Fibroblast of skin of abdomen (primary cell): ENCODE results near the gene GRP.
"Not testable (repeated sequence)": the region's sequence is repeated elsewhere in the genome, so short reads cannot be mapped to it uniquely, and the experiment has no call there.

Experiments used
- DNase-seq: peaks from one replicate; pipeline ENCODE4 v3.0.0-alpha.2; 2013

GRP gene

GRCh38 chr18:59229701-59230443 lies 9.9 kb downstream of the GRP start:
- DNase-seq: peak; percentile 54

GRCh38 chr18:59231114-59231513 lies 11.2 kb downstream of the GRP start:
- no peak for DNase-seq

- no peak for DNase-seq
Observed at GRCh38 chr18:59231877-59232276, 11.9 kb downstream of the GRP start.

GRCh38 chr18:59232309-59233016 lies 12.5 kb downstream of the GRP start:
- no peak for DNase-seq

- peak; percentile 61 for DNase-seq
Observed at GRCh38 chr18:59233017-59233410, 13.1 kb downstream of the GRP start.

- DNase-seq: peak; percentile 30
Observed at GRCh38 chr18:59238385-59238784, 18.4 kb downstream of the GRP start.

- DNase-seq: no peak
Observed at GRCh38 chr18:59239642-59240041, 19.7 kb downstream of the GRP start.

- DNase-seq: no peak
Observed at GRCh38 chr18:59242906-59243305, 22.9 kb downstream of the GRP start.

- no peak for DNase-seq
Observed at GRCh38 chr18:59246796-59247195, 26.8 kb downstream of the GRP start.

GRCh38 chr18:59249199-59249774 lies 29.3 kb downstream of the GRP start:
- DNase-seq: peak; percentile 84

GRCh38 chr18:59255491-59255890 lies 35.5 kb downstream of the GRP start:
- DNase-seq: not testable (repeated sequence)

- not testable (repeated sequence) for DNase-seq
Observed at GRCh38 chr18:59261842-59262241, 41.9 kb downstream of the GRP start.

- DNase-seq: not testable (repeated sequence)
Observed at GRCh38 chr18:59262243-59262642, 42.3 kb downstream of the GRP start.

GRCh38 chr18:59263661-59264060 lies 43.7 kb downstream of the GRP start:
- no peak for DNase-seq

- DNase-seq: no peak
Observed at GRCh38 chr18:59264121-59264571, 44.2 kb downstream of the GRP start.

- DNase-seq: no peak
Observed at GRCh38 chr18:59264651-59265245, 44.8 kb downstream of the GRP start.

GRCh38 chr18:59265246-59265973 lies 45.5 kb downstream of the GRP start:
- no peak for DNase-seq

GRCh38 chr18:59265974-59266369 lies 46.0 kb downstream of the GRP start:
- DNase-seq: no peak

- DNase-seq: no peak
Observed at GRCh38 chr18:59266459-59266858, 46.5 kb downstream of the GRP start.

- no peak for DNase-seq
Observed at GRCh38 chr18:59266886-59267502, 47.0 kb downstream of the GRP start.

GRCh38 chr18:59267503-59268126 lies 47.7 kb downstream of the GRP start:
- no peak for DNase-seq
